Sigmoid colon (tissue), 7 donors: ENCODE measurements around the gene ADARB2. TPM values are rescaled to one million over a fixed set of nuclear protein-coding genes. Genes with fewer than 3 reads are reported as not detected.
"Not testable (repeated sequence)": the region's sequence is repeated elsewhere in the genome, so short reads cannot be mapped to it uniquely, and the experiment has no call there.

Experiments
- DNase-seq: peaks from one replicate; pipeline ENCODE4 v3.0.0-alpha.2; 2019
- H3K27ac ChIP-seq, 4 donors: fragments of 200-600 bp; sonication (generic); one replicate each; pipeline ENCODE4 v1.5.1; 2016 to 2019; ENCODE audit warnings: mild to moderate bottlenecking in 1 of 4
- H3K27me3 ChIP-seq, 3 donors: fragments of 200-600 bp; sonication (generic); one replicate each; pipeline ENCODE4 v1.5.1; 2019; ENCODE audit warnings: mild to moderate bottlenecking in 1 of 3
- H3K36me3 ChIP-seq, 4 donors: fragments of 200-600 bp; sonication (generic); one replicate each; pipeline ENCODE4 v1.5.1; 2016 to 2019
- H3K4me1 ChIP-seq, 4 donors: fragments of 200-600 bp; sonication (generic); one replicate each; pipeline ENCODE4 v1.5.1; 2017 to 2019
- H3K4me3 ChIP-seq, 4 donors: fragments of 200-600 bp; sonication (generic); one replicate each; pipeline ENCODE4 v1.5.1; 2017 to 2019; ENCODE audit warnings: mild to moderate bottlenecking in 2 of 4, moderate library complexity in 1 of 4
- H3K9me3 ChIP-seq, 4 donors: fragments of 200-600 bp in 3 of 4; sonication (generic) in 3 of 4; one replicate each; pipeline versions ENCODE4 v1.5.1 to v1.6.1; 2013 to 2019
- CTCF ChIP-seq, 4 experiments: fragments of 450-650 bp in 3 of 4; fragments of 200-600 bp in 1 of 4; IDR thresholded peaks; one replicate each; pipeline ENCODE4 v1.5.1; 2016 to 2019; ENCODE audit warnings: antibody characterized with exemption in 4 of 4, mild to moderate bottlenecking in 3 of 4, moderate library complexity in 2 of 4
- EP300 ChIP-seq, 4 donors: sonication (generic); formaldehyde crosslinking; IDR thresholded peaks; one replicate each; pipeline ENCODE4 v1.6.1; 2017; ENCODE audit warnings: antibody characterized with exemption in 4 of 4
- POLR2A ChIP-seq, 2 donors: fragments of 450-650 bp; IDR thresholded peaks; one replicate each; pipeline ENCODE4 v1.6.1; 2016; ENCODE audit warnings: antibody characterized with exemption in 2 of 2, mild to moderate bottlenecking in 2 of 2, moderate library complexity in 2 of 2
- POLR2AphosphoS5 ChIP-seq, 4 donors: sonication (generic); formaldehyde crosslinking; IDR thresholded peaks; one replicate each; pipeline ENCODE4 v1.6.1; 2017; ENCODE audit warnings: antibody characterized with exemption in 4 of 4
- WGBS, 2 donors: extraction: QIAGEN DNeasy Blood & Tissue Kit; methylation state at CpG; one replicate each; pipeline ENCODE4 v1.1.7; 2013; 5-methylcytosine and 5-hydroxymethylcytosine counted together
- intact Hi-C: fragments of 100-400 bp; cut with DNase I; formaldehyde crosslinking; loops from one replicate; pipeline ENCODE4 v1.15.1; 2023
- polyA plus RNA-seq, 3 donors: library from polyadenylated mRNA; stranded (reverse); fragments of 200-250 nt; gene quantifications; one replicate each; pipeline ENCODE4 v1.2.3, GENCODE V29; 2013
- total RNA-seq, 4 donors: library from RNA; depleted of rRNA; stranded (reverse); fragments of >200 nt; gene quantifications; one replicate each; pipeline ENCODE4 v1.1.0, GENCODE V29; 2016
- donor health status: healthy with polysubstance abuse.
- donor health status: Bipolar disorder and iron deficiency.
- donor health status: healthy.

The ADARB2 gene
- total and polyA plus RNA-seq, 7 donors = 0.60 to 5.9 (median 3.5) TPM; not detected in 1

GRCh38 chr10:1462032-1462431 is 275.3 kb downstream of the ADARB2 start:
- no peaks in the 10 kb centered on the region for H3K36me3 ChIP-seq
- H3K27ac ChIP-seq = no peak overlapping the region
- no peak overlapping the region for H3K4me3 ChIP-seq
- intact Hi-C loops = no loop called here
- H3K27me3 ChIP-seq = peaks cover 0 to 6% (median 0%) of the 10 kb centered on the region in 3 donors
- TF ChIP-seq POLR2A (IDR thresholded peaks at IDR 0.05) (no peak), POLR2AphosphoS5 (IDR thresholded peaks at IDR 0.05) (no peak), CTCF (IDR thresholded peaks at IDR 0.05) (no peak), EP300 (IDR thresholded peaks at IDR 0.05) (no peak)
- H3K9me3 ChIP-seq = no peaks in the 10 kb centered on the region
- 77 to 89% methylated on average over 5 of the region's 5 CpGs for WGBS, 2 donors
- H3K4me1 ChIP-seq = no peaks in the 10 kb centered on the region
- DNase-seq = no peak

GRCh38 chr10:1461016-1461415 is 276.3 kb downstream of the ADARB2 start:
- no peaks in the 10 kb centered on the region for H3K36me3 ChIP-seq
- TF ChIP-seq POLR2A (IDR thresholded peaks at IDR 0.05) (no peak), POLR2AphosphoS5 (IDR thresholded peaks at IDR 0.05) (no peak), EP300 (IDR thresholded peaks at IDR 0.05) (no peak), CTCF (IDR thresholded peaks at IDR 0.05) (no peak)
- no peak overlapping the region for H3K27ac ChIP-seq
- 55 to 66% methylated on average over 9 of the region's 9 CpGs for WGBS, 2 donors
- H3K9me3 ChIP-seq = no peaks in the 10 kb centered on the region
- H3K4me1 ChIP-seq = no peaks in the 10 kb centered on the region
- no peak for DNase-seq
- intact Hi-C loops = no loop called here
- peaks cover 0 to 6% (median 0%) of the 10 kb centered on the region in 3 donors for H3K27me3 ChIP-seq
- no peak overlapping the region for H3K4me3 ChIP-seq

DNA sequence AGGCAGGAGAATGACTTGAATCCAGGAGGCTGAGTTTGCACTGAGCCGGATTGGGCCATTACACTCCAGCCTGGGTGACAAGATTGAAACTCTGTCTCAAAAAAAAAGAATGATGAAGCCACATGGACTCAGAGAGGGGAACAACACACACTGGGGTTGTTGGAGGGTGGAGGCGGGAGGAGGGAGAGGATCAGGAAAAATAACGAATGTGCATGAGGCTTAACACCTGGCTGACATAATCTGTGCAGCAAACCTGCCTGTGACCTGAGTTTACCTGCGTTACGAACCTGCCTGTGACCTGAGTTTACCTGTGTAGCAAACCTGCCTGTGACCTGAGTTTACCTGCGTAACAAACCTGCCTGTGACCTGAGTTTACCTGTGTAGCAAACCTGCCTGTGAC is 277.7 kb downstream of the ADARB2 start:
- intact Hi-C loops, H3K4me1 ChIP-seq, H3K27me3 ChIP-seq, H3K36me3 ChIP-seq, DNase-seq, H3K4me3 ChIP-seq, H3K9me3 ChIP-seq, H3K27ac ChIP-seq: not testable (repeated sequence)
- 26 to 81% methylated on average over 6 of the region's 6 CpGs for WGBS, 2 donors

DNA sequence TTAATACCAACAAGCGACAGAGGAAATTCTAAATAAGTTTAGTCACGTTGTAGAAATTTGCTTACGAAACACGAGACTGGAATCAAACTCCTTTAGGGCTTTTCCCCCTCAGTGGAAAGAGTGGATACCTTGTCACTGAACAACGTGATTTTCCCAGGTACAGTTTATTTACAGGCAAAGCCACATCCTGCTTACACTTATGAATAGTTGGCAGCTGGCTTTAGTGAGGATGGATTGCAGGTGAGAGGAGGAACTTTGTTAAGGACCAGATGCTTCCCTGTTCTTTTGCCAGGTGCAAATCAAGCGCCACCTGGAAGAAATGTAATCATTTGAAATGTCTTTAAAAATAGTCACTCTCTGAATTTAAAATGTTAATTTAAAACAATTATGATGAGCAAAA is 282.4 kb downstream of the ADARB2 start:
- Histone ChIP-seq H3K9me3 (no peaks in the 10 kb centered on the region), H3K4me3 (no peak overlapping the region), H3K36me3 (no peaks in the 10 kb centered on the region), H3K27me3 (peaks cover 0 to 17% (median 0%) of the 10 kb centered on the region in 3 donors), H3K4me1 (no peaks in the 10 kb centered on the region), H3K27ac (no peak overlapping the region)
- WGBS, 2 donors = 19 to 47% methylated on average over 6 of the region's 6 CpGs
- TF ChIP-seq POLR2AphosphoS5 (IDR thresholded peaks at IDR 0.05) (no peak), POLR2A (IDR thresholded peaks at IDR 0.05) (no peak), EP300 (IDR thresholded peaks at IDR 0.05) (no peak), CTCF (IDR thresholded peaks at IDR 0.05) (no peak)
- no peak for DNase-seq
- intact Hi-C loops = no loop called here

DNA sequence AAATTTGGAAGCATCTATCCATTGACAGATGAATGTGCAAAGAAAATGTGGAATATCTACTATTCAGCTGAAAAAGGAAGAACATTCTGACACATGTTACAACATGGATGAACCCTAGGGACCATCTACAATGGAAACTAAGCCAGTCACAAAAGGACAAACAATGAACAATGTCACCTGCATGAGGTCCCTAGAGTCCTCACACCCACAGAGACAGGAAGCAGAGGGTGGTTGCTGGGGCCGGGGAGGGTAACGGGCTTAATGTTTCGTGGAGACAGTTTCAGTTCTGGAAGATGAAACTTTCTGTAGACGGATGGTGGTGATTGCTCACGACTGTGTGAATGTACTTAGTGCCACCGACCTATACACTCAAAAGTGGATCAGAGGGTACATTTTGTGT is 282.9 kb downstream of the ADARB2 start:
- Histone ChIP-seq H3K36me3 (no peaks in the 10 kb centered on the region), H3K27ac (no peak overlapping the region), H3K27me3 (peaks cover 0 to 17% (median 0%) of the 10 kb centered on the region in 3 donors), H3K4me3 (no peak overlapping the region), H3K4me1 (no peaks in the 10 kb centered on the region), H3K9me3 (no peaks in the 10 kb centered on the region)
- no peak for DNase-seq
- intact Hi-C loops = no loop called here
- 56 to 58% methylated on average over 6 of the region's 6 CpGs for WGBS, 2 donors
- no peak for TF ChIP-seq POLR2AphosphoS5 (IDR thresholded peaks at IDR 0.05)
- no peak for TF ChIP-seq CTCF (IDR thresholded peaks at IDR 0.05)
- no peak for TF ChIP-seq EP300 (IDR thresholded peaks at IDR 0.05)
- no peak for TF ChIP-seq POLR2A (IDR thresholded peaks at IDR 0.05)
